ENCODE data around the gene ASB9.

DNA sequence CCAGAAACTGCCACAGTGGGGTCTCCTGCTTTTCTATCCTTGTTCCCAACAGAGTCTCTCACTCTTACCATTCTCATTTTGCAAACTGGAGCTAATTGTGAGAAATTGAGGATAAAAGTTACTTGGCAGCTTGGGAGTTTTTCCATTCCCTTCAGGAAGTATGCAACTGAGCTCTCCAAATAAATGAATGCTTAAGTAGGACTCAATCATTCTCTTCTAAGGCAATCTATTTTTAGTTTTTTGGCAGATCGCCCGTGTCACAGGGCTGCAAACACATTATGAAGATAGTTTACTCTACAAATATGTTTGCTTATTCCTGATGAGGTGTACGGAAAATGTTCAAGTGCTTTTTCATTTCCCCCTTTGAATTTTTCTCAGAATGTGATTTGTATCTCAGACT, 40.2 kb upstream of the ASB9 start:
- TF ChIP-seq, protein P1, sequence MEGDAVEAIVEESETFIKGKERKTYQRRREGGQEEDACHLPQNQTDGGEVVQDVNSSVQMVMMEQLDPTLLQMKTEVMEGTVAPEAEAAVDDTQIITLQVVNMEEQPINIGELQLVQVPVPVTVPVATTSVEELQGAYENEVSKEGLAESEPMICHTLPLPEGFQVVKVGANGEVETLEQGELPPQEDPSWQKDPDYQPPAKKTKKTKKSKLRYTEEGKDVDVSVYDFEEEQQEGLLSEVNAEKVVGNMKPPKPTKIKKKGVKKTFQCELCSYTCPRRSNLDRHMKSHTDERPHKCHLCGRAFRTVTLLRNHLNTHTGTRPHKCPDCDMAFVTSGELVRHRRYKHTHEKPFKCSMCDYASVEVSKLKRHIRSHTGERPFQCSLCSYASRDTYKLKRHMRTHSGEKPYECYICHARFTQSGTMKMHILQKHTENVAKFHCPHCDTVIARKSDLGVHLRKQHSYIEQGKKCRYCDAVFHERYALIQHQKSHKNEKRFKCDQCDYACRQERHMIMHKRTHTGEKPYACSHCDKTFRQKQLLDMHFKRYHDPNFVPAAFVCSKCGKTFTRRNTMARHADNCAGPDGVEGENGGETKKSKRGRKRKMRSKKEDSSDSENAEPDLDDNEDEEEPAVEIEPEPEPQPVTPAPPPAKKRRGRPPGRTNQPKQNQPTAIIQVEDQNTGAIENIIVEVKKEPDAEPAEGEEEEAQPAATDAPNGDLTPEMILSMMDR (IDR thresholded peaks at IDR 0.05): no peak
- no peak for TF ChIP-seq POLR2AphosphoS5 (IDR thresholded peaks at IDR 0.05; ENCODE audit: insufficient read depth in 1 of 2, low read depth in 1 of 2)
- no peak for TF ChIP-seq POLR2A (IDR thresholded peaks at IDR 0.05)
